Measurements from ENCODE around the gene ALK. TPM values are rescaled to one million over a fixed set of nuclear protein-coding genes. Genes with fewer than 3 reads are reported as not detected.

Gene ALK
- total RNA-seq, 1 experiment from 2014 or later = 0.07 TPM

GRCh38 chr2:29238497-29238896 lies 682.9 kb downstream of the ALK start:
- ChIA-PET POLR2A (interaction anchor here (1.2 kb wide), 1 partner anchor 14 kb away, joined by 5 read pairs; no protein-coding TSS in a partner anchor), CTCF (interaction anchor here (0.6 to 1.8 kb wide), 16 partner anchors 11 to 848 kb away, joined by 3 to 11 read pairs (median 4); no protein-coding TSS in a partner anchor)
- Mint-ChIP-seq H3K9me3 (ENCODE audit: unreplicated experiment) (no peaks in the 10 kb centered on the region), H3K36me3 (ENCODE audit: insufficient read depth, unreplicated experiment) (no peaks in the 10 kb centered on the region), H3K27me3 (ENCODE audit: insufficient read depth, unreplicated experiment) (peaks cover 74% of the 10 kb centered on the region), H3K4me1 (ENCODE audit: insufficient read depth, unreplicated experiment) (no peaks in the 10 kb centered on the region), H3K27ac (ENCODE audit: low read depth, unreplicated experiment) (no peak overlapping the region), H3K4me3 (ENCODE audit: unreplicated experiment) (no peak overlapping the region)
- TF ChIP-seq, protein P1, sequence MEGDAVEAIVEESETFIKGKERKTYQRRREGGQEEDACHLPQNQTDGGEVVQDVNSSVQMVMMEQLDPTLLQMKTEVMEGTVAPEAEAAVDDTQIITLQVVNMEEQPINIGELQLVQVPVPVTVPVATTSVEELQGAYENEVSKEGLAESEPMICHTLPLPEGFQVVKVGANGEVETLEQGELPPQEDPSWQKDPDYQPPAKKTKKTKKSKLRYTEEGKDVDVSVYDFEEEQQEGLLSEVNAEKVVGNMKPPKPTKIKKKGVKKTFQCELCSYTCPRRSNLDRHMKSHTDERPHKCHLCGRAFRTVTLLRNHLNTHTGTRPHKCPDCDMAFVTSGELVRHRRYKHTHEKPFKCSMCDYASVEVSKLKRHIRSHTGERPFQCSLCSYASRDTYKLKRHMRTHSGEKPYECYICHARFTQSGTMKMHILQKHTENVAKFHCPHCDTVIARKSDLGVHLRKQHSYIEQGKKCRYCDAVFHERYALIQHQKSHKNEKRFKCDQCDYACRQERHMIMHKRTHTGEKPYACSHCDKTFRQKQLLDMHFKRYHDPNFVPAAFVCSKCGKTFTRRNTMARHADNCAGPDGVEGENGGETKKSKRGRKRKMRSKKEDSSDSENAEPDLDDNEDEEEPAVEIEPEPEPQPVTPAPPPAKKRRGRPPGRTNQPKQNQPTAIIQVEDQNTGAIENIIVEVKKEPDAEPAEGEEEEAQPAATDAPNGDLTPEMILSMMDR (IDR thresholded peaks at IDR 0.05; ENCODE audit: unreplicated experiment) = peak; percentile 76
- intact Hi-C loops (cut with micrococcal nuclease) = loop anchor here (2.0 to 10.0 kb wide), 3 partner anchors 602 to 834 kb away; no protein-coding TSS in a partner anchor
- no TSS peak for BruUV-seq (replicated peaks)
- peak; percentile 64 for DNase-seq (ENCODE audit: unreplicated experiment)

DNA sequence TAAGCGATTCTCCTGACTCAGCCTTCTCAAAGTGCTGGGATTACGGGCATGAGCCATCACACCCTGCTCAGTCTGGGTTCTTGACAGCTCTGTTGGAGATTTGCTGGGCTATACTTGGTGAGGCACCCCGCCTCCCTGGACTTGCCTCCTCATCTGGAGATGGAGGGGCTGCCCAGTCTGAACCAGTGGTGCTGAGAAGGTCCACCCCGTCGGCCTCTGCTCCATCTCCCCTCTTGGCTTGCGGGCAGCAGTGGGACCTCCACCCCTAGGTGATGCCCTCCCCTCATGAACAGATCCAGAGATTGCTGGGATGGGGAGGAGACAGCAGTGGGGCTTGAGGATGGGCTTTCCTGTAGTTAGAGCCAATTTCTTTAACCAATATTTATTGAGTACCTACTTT lies 685.3 kb downstream of the ALK start:
- Mint-ChIP-seq H3K4me1 (ENCODE audit: insufficient read depth, unreplicated experiment) (no peaks in the 10 kb centered on the region), H3K27me3 (ENCODE audit: insufficient read depth, unreplicated experiment) (peaks cover 63% of the 10 kb centered on the region)
- CTCF ChIA-PET = interaction anchor here (0.6 to 0.7 kb wide), 2 partner anchors 27 to 604 kb away, joined by 3 read pairs; no protein-coding TSS in a partner anchor

DNA sequence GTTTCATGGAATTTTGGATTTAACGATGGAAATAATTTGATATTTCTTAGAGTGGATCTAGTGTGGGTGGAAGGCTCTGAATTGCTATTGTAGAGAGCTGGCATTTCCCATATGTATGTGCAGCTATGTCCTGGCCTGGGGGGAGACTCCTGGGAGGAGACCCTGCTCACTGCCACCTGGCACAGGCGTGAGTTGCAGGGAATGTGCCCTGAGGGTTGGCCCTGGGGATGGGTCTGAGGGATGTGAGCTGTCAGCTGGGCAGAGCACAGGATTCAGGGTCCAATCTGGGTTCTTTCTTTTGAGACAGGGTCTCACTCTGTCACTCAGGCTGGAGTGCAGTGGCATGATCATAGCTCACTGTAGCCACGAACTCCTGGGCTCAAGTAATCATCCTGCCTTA lies 686.0 kb downstream of the ALK start:
- intact Hi-C loops (cut with micrococcal nuclease) = loop anchor here (5.0 to 10.0 kb wide), 2 partner anchors 789 to 837 kb away; no protein-coding TSS in a partner anchor
- ChIA-PET CTCF (interaction anchor here (0.6 to 0.7 kb wide), 2 partner anchors 604 to 687 kb away, joined by 3 to 4 read pairs; no protein-coding TSS in a partner anchor), POLR2A (no interaction called here)
- no TSS peak for BruUV-seq (replicated peaks)
- peaks cover 56% of the 10 kb centered on the region for H3K27me3 Mint-ChIP-seq (ENCODE audit: insufficient read depth, unreplicated experiment)
- TF ChIP-seq, protein P1 (IDR thresholded peaks at IDR 0.05; ENCODE audit: unreplicated experiment) = no peak
- no peaks in the 10 kb centered on the region for H3K36me3 Mint-ChIP-seq (ENCODE audit: insufficient read depth, unreplicated experiment)
- H3K27ac Mint-ChIP-seq (ENCODE audit: low read depth, unreplicated experiment) = no peak overlapping the region
- no peaks in the 10 kb centered on the region for H3K9me3 Mint-ChIP-seq (ENCODE audit: unreplicated experiment)
- H3K4me3 Mint-ChIP-seq (ENCODE audit: unreplicated experiment) = no peak overlapping the region
- H3K4me1 Mint-ChIP-seq (ENCODE audit: insufficient read depth, unreplicated experiment) = no peaks in the 10 kb centered on the region
- DNase-seq (ENCODE audit: unreplicated experiment) = no peak

More for the DNA sequence above, 685.3 kb downstream of the ALK start:
- DNase-seq (ENCODE audit: unreplicated experiment) = no peak
- Mint-ChIP-seq H3K9me3 (ENCODE audit: unreplicated experiment) (no peaks in the 10 kb centered on the region), H3K36me3 (ENCODE audit: insufficient read depth, unreplicated experiment) (no peaks in the 10 kb centered on the region), H3K4me3 (ENCODE audit: unreplicated experiment) (no peak overlapping the region), H3K27ac (ENCODE audit: low read depth, unreplicated experiment) (no peak overlapping the region)
- POLR2A ChIA-PET = no interaction called here
- intact Hi-C loops (cut with micrococcal nuclease) = loop anchor here (5.0 to 10.0 kb wide), 2 partner anchors 789 to 836 kb away; no protein-coding TSS in a partner anchor
- TF ChIP-seq, protein P1 (IDR thresholded peaks at IDR 0.05; ENCODE audit: unreplicated experiment) = no peak
- BruUV-seq (replicated peaks) = no TSS peak

- Mint-ChIP-seq H3K27ac (ENCODE audit: low read depth, unreplicated experiment) (no peak overlapping the region), H3K4me1 (ENCODE audit: insufficient read depth, unreplicated experiment) (no peaks in the 10 kb centered on the region), H3K36me3 (ENCODE audit: insufficient read depth, unreplicated experiment) (no peaks in the 10 kb centered on the region), H3K4me3 (ENCODE audit: unreplicated experiment) (no peak overlapping the region), H3K9me3 (ENCODE audit: unreplicated experiment) (no peaks in the 10 kb centered on the region), H3K27me3 (ENCODE audit: insufficient read depth, unreplicated experiment) (peaks cover 60% of the 10 kb centered on the region)
- TF ChIP-seq, protein P1 (IDR thresholded peaks at IDR 0.05; ENCODE audit: unreplicated experiment) = no peak
- no TSS peak for BruUV-seq (replicated peaks)
- DNase-seq (ENCODE audit: unreplicated experiment) = no peak
- CTCF ChIA-PET = no interaction called here
- intact Hi-C loops (cut with micrococcal nuclease) = loop anchor here (10.0 kb wide), 1 partner anchor 791 kb away; no protein-coding TSS in a partner anchor
- POLR2A ChIA-PET = no interaction called here
These were observed 688.0 kb downstream of the ALK start for GRCh38 chr2:29233428-29233827.

Data from MCF 10A (cell line).